Neural progenitor cell (in vitro differentiated cells): ENCODE data around the gene TEX2.

Experiments used
- CTCF ChIP-seq: fragments of 200-600 bp; sonication (generic); IDR thresholded peaks from 2 replicates; pipeline ENCODE4 v1.5.1; 2017; ENCODE audit warnings: antibody characterized with exemption, mild to moderate bottlenecking
- EZH2 ChIP-seq: fragments of 200-600 bp; sonication (generic); IDR thresholded peaks from 2 replicates; pipeline ENCODE4 v1.6.1; 2017; ENCODE audit warnings: antibody characterized with exemption, mild to moderate bottlenecking, moderate library complexity
- EZH2phosphoT487 ChIP-seq: fragments of 200-600 bp; sonication (generic); IDR thresholded peaks from 2 replicates; pipeline ENCODE4 v1.6.1; 2017; ENCODE audit warnings: antibody characterized with exemption

GRCh38 chr17:64186171-64187092, 76.6 kb downstream of the TEX2 start:
- TF ChIP-seq CTCF, result no peak
- no peak for TF ChIP-seq EZH2
- no peak for TF ChIP-seq EZH2phosphoT487
